Right atrium auricular region (tissue), 2 donors: ENCODE results near the gene IL24. TPM values are rescaled to one million over a fixed set of nuclear protein-coding genes. Genes with fewer than 3 reads are reported as not detected.

ENCODE experiments used
- DNase-seq: peaks from one replicate; pipeline ENCODE4 v3.0.0-alpha.2; 2019; ENCODE audit warnings: low spot score
- H3K27ac ChIP-seq, 2 donors: fragments of 200-600 bp; sonication (generic); 1 replicate in 1 of 2; 2 replicates in 1 of 2; pipeline ENCODE4 v1.5.1; 2016 to 2019
- H3K27me3 ChIP-seq, 2 donors: fragments of 200-600 bp; sonication (generic); one replicate each; pipeline versions ENCODE4 v1.5.1 to v1.6.0; 2017 to 2019
- H3K36me3 ChIP-seq: fragments of 200-600 bp; sonication (generic); one replicate; pipeline ENCODE4 v1.5.1; 2016
- H3K4me1 ChIP-seq, 2 donors: fragments of 200-600 bp; sonication (generic); one replicate each; pipeline versions ENCODE4 v1.5.1 to v1.6.0; 2017 to 2019
- H3K4me3 ChIP-seq, 2 donors: fragments of 200-600 bp; sonication (generic); 1 replicate in 1 of 2; 2 replicates in 1 of 2; pipeline ENCODE4 v1.5.1; 2017 to 2019; ENCODE audit warnings: mild to moderate bottlenecking in 1 of 2, moderate library complexity in 1 of 2
- H3K9me3 ChIP-seq, 2 donors: fragments of 200-600 bp; sonication (generic); one replicate each; pipeline ENCODE4 v1.5.1; 2019
- total RNA-seq, 2 donors: library from RNA; depleted of rRNA; stranded (reverse); fragments of >200 nt; gene quantifications; one replicate each; pipeline ENCODE4 v1.1.0, GENCODE V29; 2016
- TF ChIP-seq, protein P1 (sequence below), 2 donors: fragments of 200-600 bp; sonication (generic); IDR thresholded peaks; one replicate each; pipeline ENCODE4 v1.5.1; 2019; ENCODE audit warnings: antibody characterized with exemption in 2 of 2

IL24 gene
- total RNA-seq, 2 donors from 2014 or later = 1.1 TPM; not detected in 1

DNA sequence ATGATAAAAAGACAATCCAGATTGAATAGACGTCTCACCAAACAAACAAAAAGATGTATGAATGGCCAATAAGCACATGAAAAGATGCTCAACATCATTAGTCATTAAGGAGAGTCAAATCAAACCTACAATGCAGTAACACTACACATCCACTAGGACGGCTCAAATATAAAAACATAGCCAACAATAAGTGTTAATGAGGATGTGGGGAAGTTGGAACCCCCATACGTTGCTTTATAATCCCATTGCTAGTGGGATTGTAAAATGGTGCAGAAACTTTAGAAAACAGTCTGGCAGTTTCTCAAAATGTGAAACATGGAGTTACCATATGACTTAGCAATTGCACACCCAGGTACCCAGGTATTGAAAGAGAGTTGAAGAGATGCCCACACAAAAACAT is 14.7 kb upstream of the IL24 start:
- Histone ChIP-seq H3K27me3 (no peaks in the 10 kb centered on the region), H3K27ac (no peak overlapping the region), H3K36me3 (no peaks in the 10 kb centered on the region), H3K4me3 (no peak overlapping the region), H3K4me1 (no peaks in the 10 kb centered on the region), H3K9me3 (peaks cover 4 to 15% of the 10 kb centered on the region in 2 donors)
- no peak for DNase-seq
- TF ChIP-seq, protein P1, sequence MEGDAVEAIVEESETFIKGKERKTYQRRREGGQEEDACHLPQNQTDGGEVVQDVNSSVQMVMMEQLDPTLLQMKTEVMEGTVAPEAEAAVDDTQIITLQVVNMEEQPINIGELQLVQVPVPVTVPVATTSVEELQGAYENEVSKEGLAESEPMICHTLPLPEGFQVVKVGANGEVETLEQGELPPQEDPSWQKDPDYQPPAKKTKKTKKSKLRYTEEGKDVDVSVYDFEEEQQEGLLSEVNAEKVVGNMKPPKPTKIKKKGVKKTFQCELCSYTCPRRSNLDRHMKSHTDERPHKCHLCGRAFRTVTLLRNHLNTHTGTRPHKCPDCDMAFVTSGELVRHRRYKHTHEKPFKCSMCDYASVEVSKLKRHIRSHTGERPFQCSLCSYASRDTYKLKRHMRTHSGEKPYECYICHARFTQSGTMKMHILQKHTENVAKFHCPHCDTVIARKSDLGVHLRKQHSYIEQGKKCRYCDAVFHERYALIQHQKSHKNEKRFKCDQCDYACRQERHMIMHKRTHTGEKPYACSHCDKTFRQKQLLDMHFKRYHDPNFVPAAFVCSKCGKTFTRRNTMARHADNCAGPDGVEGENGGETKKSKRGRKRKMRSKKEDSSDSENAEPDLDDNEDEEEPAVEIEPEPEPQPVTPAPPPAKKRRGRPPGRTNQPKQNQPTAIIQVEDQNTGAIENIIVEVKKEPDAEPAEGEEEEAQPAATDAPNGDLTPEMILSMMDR (IDR thresholded peaks at IDR 0.05) = no peak

DNA sequence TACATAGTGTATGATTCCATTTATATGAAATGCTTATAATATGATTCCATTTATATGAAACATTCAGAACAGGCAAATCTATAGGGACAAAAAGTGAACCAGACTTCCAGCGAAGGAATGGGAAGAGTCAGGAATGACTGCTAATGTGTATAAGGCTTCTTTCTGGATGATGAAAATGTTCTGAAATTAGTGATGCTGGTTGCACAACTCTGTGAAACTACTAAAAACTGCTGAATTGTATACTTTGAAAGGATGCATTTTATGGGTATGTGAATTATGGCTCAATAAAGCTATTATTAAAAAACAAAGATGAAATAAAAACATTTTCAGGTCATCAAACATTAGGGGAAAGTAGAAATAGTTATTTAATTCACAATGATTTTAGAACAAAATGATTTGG is 14.1 kb upstream of the IL24 start:
- Histone ChIP-seq H3K4me3 (no peak overlapping the region), H3K27me3 (no peaks in the 10 kb centered on the region), H3K27ac (no peak overlapping the region), H3K36me3 (no peaks in the 10 kb centered on the region), H3K4me1 (no peaks in the 10 kb centered on the region), H3K9me3 (peaks cover 3 to 8% of the 10 kb centered on the region in 2 donors)
- TF ChIP-seq, protein P1 (IDR thresholded peaks at IDR 0.05) = no peak
- DNase-seq = no peak

DNA sequence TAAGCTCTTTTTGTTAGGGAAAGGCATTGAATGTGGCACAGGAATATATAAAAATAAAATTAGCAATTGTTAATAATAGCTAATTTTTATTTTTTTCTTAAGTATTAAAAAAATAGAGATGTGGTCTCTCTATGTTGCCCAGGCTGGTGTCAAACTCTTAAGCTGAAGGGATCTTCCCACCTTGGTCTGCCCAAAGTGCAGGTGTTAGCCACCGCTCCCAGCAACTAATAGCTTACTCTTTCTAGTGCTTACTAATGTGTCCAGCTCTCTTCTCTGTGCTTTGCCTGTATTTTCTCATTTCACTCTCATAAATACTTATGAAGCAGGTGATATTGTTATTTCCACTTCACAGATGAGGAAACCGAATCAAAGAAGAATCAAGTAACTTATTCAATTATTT is 13.4 kb upstream of the IL24 start:
- TF ChIP-seq, protein P1 (IDR thresholded peaks at IDR 0.05) = no peak
- Histone ChIP-seq H3K9me3 (peaks cover 0 to 1% of the 10 kb centered on the region in 2 donors), H3K27ac (no peak overlapping the region), H3K4me3 (no peak overlapping the region), H3K4me1 (no peaks in the 10 kb centered on the region), H3K36me3 (no peaks in the 10 kb centered on the region), H3K27me3 (no peaks in the 10 kb centered on the region)
- DNase-seq = no peak

DNA sequence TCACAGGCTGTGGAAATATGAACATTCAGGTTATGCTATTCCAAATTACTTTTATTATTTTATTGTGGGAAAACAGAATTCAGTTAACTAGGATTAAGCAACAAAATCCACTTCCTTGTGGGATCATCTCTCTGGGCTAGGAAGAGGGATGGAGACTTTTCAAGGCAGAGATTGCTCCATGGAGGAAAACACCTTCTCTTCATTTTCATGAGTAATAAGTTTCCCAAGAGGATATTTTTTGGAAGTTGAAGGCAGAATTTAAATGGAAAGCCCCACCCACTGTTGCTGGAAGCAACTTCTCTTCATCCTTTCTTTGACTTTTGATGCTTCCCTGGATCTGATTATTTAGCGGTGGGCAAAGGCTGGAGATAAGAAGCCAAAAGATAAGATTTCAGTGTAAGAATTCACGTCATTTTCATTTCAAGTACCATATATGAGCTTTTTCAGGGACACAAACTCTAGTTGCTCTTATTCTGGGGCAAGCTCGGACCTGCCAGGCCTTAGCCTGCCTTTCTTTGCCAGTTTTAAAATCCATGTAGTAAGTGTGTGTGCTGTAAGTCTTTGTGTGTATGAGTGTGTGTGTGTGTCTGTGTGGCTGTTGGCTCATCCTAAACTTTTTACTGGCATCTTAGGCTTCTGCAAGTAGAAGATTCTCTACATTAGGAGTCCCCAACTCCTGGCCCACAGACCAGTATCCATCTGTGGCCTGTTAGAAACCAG is 11.7 kb upstream of the IL24 start:
- H3K36me3 ChIP-seq = no peaks in the 10 kb centered on the region
- no peak overlapping the region for H3K4me3 ChIP-seq
- no peaks in the 10 kb centered on the region for H3K27me3 ChIP-seq
- TF ChIP-seq, protein P1 (IDR thresholded peaks at IDR 0.05) = no peak
- no peaks in the 10 kb centered on the region for H3K9me3 ChIP-seq
- no peak for DNase-seq
- no peaks in the 10 kb centered on the region for H3K4me1 ChIP-seq
- H3K27ac ChIP-seq = no peak overlapping the region

DNA sequence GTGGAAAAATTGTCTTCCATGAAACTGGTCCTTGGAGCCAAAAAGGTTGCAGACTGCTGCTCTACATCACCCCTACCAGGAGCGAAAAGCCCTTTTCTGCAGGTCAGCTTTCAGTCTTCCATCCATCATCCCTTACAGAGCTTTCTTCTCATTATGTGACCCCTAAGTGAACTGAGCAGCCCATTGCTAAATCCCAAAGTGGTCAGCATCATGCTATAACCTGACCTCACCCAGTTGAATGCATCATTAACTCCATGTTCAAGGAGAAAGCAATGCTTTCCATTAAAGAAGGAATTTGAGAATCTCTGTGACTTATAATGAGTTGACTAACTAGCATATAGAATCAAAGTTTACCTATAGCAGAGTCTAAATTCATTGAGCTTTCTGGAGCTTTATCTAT is 10.4 kb upstream of the IL24 start:
- Histone ChIP-seq H3K4me1 (no peaks in the 10 kb centered on the region), H3K27me3 (no peaks in the 10 kb centered on the region), H3K4me3 (no peak overlapping the region), H3K36me3 (no peaks in the 10 kb centered on the region), H3K27ac (no peak overlapping the region), H3K9me3 (no peaks in the 10 kb centered on the region)
- TF ChIP-seq, protein P1 (IDR thresholded peaks at IDR 0.05) = no peak
- no peak for DNase-seq

DNA sequence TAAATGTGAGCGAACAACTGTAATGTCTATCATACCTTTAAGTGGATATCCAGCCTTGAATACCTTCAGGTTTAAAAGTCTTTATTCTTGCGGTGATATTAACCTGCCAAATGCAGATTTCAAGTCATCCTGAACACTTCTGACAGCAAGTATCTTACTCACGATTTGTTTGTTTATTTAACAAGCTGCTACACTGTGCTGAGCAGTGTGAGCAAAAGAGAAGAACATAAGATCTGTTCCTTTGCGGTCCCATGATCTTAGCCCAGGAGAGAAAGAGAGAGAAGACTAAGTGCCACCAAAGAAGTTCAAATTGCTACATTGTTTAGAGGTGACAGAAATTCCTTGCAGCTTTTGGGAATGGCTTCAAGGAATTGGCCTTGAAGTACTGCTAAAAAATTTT is 9.5 kb upstream of the IL24 start:
- no peak overlapping the region for H3K4me3 ChIP-seq
- no peaks in the 10 kb centered on the region for H3K9me3 ChIP-seq
- TF ChIP-seq, protein P1 (IDR thresholded peaks at IDR 0.05) = no peak
- DNase-seq = no peak
- no peak overlapping the region for H3K27ac ChIP-seq
- no peaks in the 10 kb centered on the region for H3K36me3 ChIP-seq
- H3K27me3 ChIP-seq = no peaks in the 10 kb centered on the region
- H3K4me1 ChIP-seq = no peaks in the 10 kb centered on the region
